WTC11 (cell line): ENCODE data around the gene GOLGA7B. TPM values are rescaled to one million over a fixed set of nuclear protein-coding genes. Genes with fewer than 3 reads are reported as not detected.

ENCODE experiments used
- ATAC-seq: fragments of 200-7000 bp; cut with Tn5 transposase; 2 replicates; pipeline ENCODE4 v1.10.0; 2021; ENCODE audit warnings: mild to moderate bottlenecking, moderate library complexity
- CTCF ChIA-PET: fragments of 300-600 bp; sonication (Branson Sonifier 250); formaldehyde crosslinking; loops from one replicate; lab custom pipeline; 2021; ENCODE audit warnings: antibody characterized with exemption; lab: Charles Lee
- POLR2A ChIA-PET: fragments of 350-600 bp; sonication (Branson Sonifier 250); formaldehyde crosslinking; loops from one replicate; lab custom pipeline; 2021; ENCODE audit warnings: antibody characterized with exemption; lab: Charles Lee
- DNase-seq: peaks from one replicate; pipeline ENCODE4 v3.0.0; 2021; ENCODE audit warnings: low spot score
- H3K27ac Mint-ChIP-seq: 2 replicates; pipeline ENCODE4 v1.8.0; 2021; ENCODE audit warnings: mixed read lengths
- H3K27me3 Mint-ChIP-seq: 2 replicates; pipeline ENCODE4 v1.8.0; 2021; ENCODE audit warnings: low read depth, mild to moderate bottlenecking, moderate library complexity, mixed read lengths
- H3K36me3 Mint-ChIP-seq: 2 replicates; pipeline ENCODE4 v1.8.0; 2021; ENCODE audit warnings: mixed read lengths
- H3K4me1 Mint-ChIP-seq: 2 replicates; pipeline ENCODE4 v1.8.0; 2022; ENCODE audit warnings: mixed read lengths
- H3K4me3 Mint-ChIP-seq: 2 replicates; pipeline ENCODE4 v1.8.0; 2021; ENCODE audit warnings: mild to moderate bottlenecking, moderate library complexity, mixed read lengths
- H3K9me3 Mint-ChIP-seq: 2 replicates; pipeline ENCODE4 v1.8.0; 2021; ENCODE audit warnings: mixed read lengths
- AR ChIP-seq: fragments of 250-450 bp; sonication (Bioruptor Pico); IDR thresholded peaks from 2 replicates; pipeline ENCODE4 v1.9.0; 2021; ENCODE audit warnings: mild to moderate bottlenecking
- ATF1 ChIP-seq: sonication (generic); formaldehyde crosslinking; IDR thresholded peaks from 2 replicates; pipeline ENCODE4 v1.8.1; 2023; ENCODE audit warnings: mild to moderate bottlenecking, moderate library complexity, missing genetic modification reagents
- CBFB ChIP-seq: sonication (generic); formaldehyde crosslinking; IDR thresholded peaks from 2 replicates; pipeline ENCODE4 v1.8.1; 2022; ENCODE audit warnings: mild to moderate bottlenecking, low read depth, missing genetic modification reagents
- CREM ChIP-seq: sonication (generic); formaldehyde crosslinking; IDR thresholded peaks from 2 replicates; pipeline ENCODE4 v1.8.1; 2022; ENCODE audit warnings: mild to moderate bottlenecking, missing genetic modification reagents, moderate library complexity
- FOXK1 ChIP-seq: sonication (generic); formaldehyde crosslinking; IDR thresholded peaks from 2 replicates; pipeline ENCODE4 v1.8.0; 2022; ENCODE audit warnings: mild to moderate bottlenecking, moderate library complexity, missing genetic modification reagents
- FOXP1 ChIP-seq: sonication (generic); formaldehyde crosslinking; IDR thresholded peaks from 2 replicates; pipeline ENCODE4 v1.8.0; 2022; ENCODE audit warnings: missing genetic modification reagents, mild to moderate bottlenecking, moderate library complexity, borderline replicate concordance
- GABPB1 ChIP-seq: sonication (generic); formaldehyde crosslinking; IDR thresholded peaks from 2 replicates; pipeline ENCODE4 v1.8.1; 2023; ENCODE audit warnings: mild to moderate bottlenecking, missing genetic modification reagents
- KAT7 ChIP-seq: sonication (generic); formaldehyde crosslinking; IDR thresholded peaks from 2 replicates; pipeline ENCODE4 v1.8.1; 2023; ENCODE audit warnings: missing genetic modification reagents, mild to moderate bottlenecking, borderline replicate concordance
- MXD4 ChIP-seq: fragments of 250-450 bp; sonication (Bioruptor Pico); IDR thresholded peaks from 2 replicates; pipeline ENCODE4 v1.8.0; 2021; ENCODE audit warnings: mild to moderate bottlenecking, moderate library complexity, borderline replicate concordance
- MYBL2 ChIP-seq: sonication (generic); formaldehyde crosslinking; IDR thresholded peaks from 2 replicates; pipeline ENCODE4 v1.8.1; 2023; ENCODE audit warnings: mild to moderate bottlenecking, moderate library complexity, missing genetic modification reagents
- OVOL2 ChIP-seq: fragments of 250-450 bp; sonication (Bioruptor Pico); IDR thresholded peaks from 2 replicates; pipeline ENCODE4 v1.9.0; 2021; ENCODE audit warnings: mild to moderate bottlenecking, borderline replicate concordance
- PRRX2 ChIP-seq: fragments of 250-450 bp; sonication (Bioruptor Pico); IDR thresholded peaks from 2 replicates; pipeline ENCODE4 v1.8.0; 2021; ENCODE audit warnings: mild to moderate bottlenecking
- SMAD4 ChIP-seq: sonication (generic); formaldehyde crosslinking; IDR thresholded peaks from 2 replicates; pipeline ENCODE4 v1.8.0; 2022; ENCODE audit warnings: mild to moderate bottlenecking, missing genetic modification reagents
- SP1 ChIP-seq: sonication (generic); formaldehyde crosslinking; conservative IDR thresholded peaks from 2 replicates; pipeline ENCODE4 v1.8.1; 2022; ENCODE audit warnings: missing genetic modification reagents
- TCF7 ChIP-seq: sonication (generic); formaldehyde crosslinking; IDR thresholded peaks from 2 replicates; pipeline ENCODE4 v1.8.0; 2022; ENCODE audit warnings: mild to moderate bottlenecking, low read depth, missing genetic modification reagents, moderate library complexity
- ZMAT4 ChIP-seq: fragments of 250-450 bp; sonication (Bioruptor Pico); IDR thresholded peaks from 2 replicates; pipeline ENCODE4 v1.9.0; 2021; ENCODE audit warnings: mild to moderate bottlenecking
- ZNF138 ChIP-seq: sonication (generic); formaldehyde crosslinking; conservative IDR thresholded peaks from 2 replicates; pipeline ENCODE4 v1.8.1; 2022; ENCODE audit warnings: mild to moderate bottlenecking, moderate library complexity, missing genetic modification reagents
- ZNF232 ChIP-seq: sonication (generic); formaldehyde crosslinking; IDR thresholded peaks from 2 replicates; pipeline ENCODE4 v1.8.0; 2022; ENCODE audit warnings: mild to moderate bottlenecking, missing genetic modification reagents
- ZNF317 ChIP-seq: sonication (generic); formaldehyde crosslinking; IDR thresholded peaks from 2 replicates; pipeline ENCODE4 v1.8.1; 2023; ENCODE audit warnings: low read depth, mild to moderate bottlenecking, moderate library complexity, missing genetic modification reagents, borderline replicate concordance
- ZNF416 ChIP-seq: fragments of 250-450 bp; sonication (Bioruptor Pico); IDR thresholded peaks from 2 replicates; pipeline ENCODE4 v1.9.0; 2021; ENCODE audit warnings: mild to moderate bottlenecking, inconsistent platforms
- total RNA-seq: library from RNA; stranded (reverse); gene quantifications from 3 replicates; pipeline ENCODE4 v1.2.3, GENCODE V29; 2021
- TF ChIP-seq, protein P1 (sequence below): sonication (generic); formaldehyde crosslinking; IDR thresholded peaks from 2 replicates; pipeline ENCODE4 v1.8.1; 2022; ENCODE audit warnings: missing genetic modification reagents, borderline replicate concordance
- TF ChIP-seq, protein P2 (sequence below): sonication (generic); formaldehyde crosslinking; IDR thresholded peaks from 2 replicates; pipeline ENCODE4 v1.8.1; 2023; ENCODE audit warnings: mild to moderate bottlenecking, missing genetic modification reagents, moderate library complexity
- TF ChIP-seq, protein P3 (sequence below): fragments of 250-450 bp; sonication (Bioruptor Pico); conservative IDR thresholded peaks from 2 replicates; pipeline ENCODE4 v1.9.0; 2021; ENCODE audit warnings: mild to moderate bottlenecking
- TF ChIP-seq, protein P4 (sequence below): sonication (generic); formaldehyde crosslinking; IDR thresholded peaks from 2 replicates; pipeline ENCODE4 v1.8.1; 2023; ENCODE audit warnings: mild to moderate bottlenecking, missing genetic modification reagents

Gene GOLGA7B
- total RNA-seq, 1 experiment from 2014 or later = 0.24 TPM

DNA sequence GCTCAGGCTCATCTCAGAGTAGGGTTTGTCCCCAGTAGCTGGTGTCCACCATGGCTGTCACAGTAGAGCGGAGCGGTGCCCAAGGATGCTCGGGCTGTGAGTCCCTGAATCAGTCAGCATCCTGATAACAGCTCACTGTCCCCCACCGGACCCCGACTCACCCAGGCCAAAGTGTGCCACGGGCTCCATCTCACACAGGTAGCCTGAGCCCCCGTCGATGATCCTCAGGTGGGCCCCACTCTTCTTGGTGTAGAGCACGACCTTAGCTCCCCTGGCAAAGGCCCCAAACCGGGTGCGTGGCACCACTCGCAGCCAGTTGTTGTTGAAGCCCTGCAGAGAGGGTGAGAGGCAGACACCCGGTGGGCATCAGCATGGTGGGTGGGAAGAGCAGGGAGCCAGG is 45.4 kb downstream of the GOLGA7B start:
- ChIA-PET CTCF (no interaction called here), POLR2A (no interaction called here)
- no peaks in the 10 kb centered on the region for H3K27me3 Mint-ChIP-seq
- H3K4me3 Mint-ChIP-seq = no peak overlapping the region
- H3K36me3 Mint-ChIP-seq = no peaks in the 10 kb centered on the region
- H3K27ac Mint-ChIP-seq = no peak overlapping the region
- peaks cover 8% of the 10 kb centered on the region for H3K4me1 Mint-ChIP-seq
- ATAC-seq = no peak
- no peak for TF ChIP-seq ZNF232 (CRISPR knock-in tag)
- no peak for DNase-seq
- H3K9me3 Mint-ChIP-seq = no peaks in the 10 kb centered on the region

- POLR2A ChIA-PET = no interaction called here
- CTCF ChIA-PET = no interaction called here
- DNase-seq (no peak), ATAC-seq (no peak)
- Mint-ChIP-seq H3K4me1 (peaks cover 6% of the 10 kb centered on the region; the same call in 1 of the 2 replicates), H3K36me3 (no peaks in the 10 kb centered on the region), H3K27me3 (no peaks in the 10 kb centered on the region), H3K27ac (no peak overlapping the region), H3K4me3 (no peak overlapping the region), H3K9me3 (no peaks in the 10 kb centered on the region)
- TF ChIP-seq CREM (CRISPR knock-in tag) (no peak), ZNF138 (no peak), KAT7 (CRISPR knock-in tag) (no peak), FOXK1 (CRISPR knock-in tag) (no peak), MYBL2 (no peak)
- TF ChIP-seq, protein P1, sequence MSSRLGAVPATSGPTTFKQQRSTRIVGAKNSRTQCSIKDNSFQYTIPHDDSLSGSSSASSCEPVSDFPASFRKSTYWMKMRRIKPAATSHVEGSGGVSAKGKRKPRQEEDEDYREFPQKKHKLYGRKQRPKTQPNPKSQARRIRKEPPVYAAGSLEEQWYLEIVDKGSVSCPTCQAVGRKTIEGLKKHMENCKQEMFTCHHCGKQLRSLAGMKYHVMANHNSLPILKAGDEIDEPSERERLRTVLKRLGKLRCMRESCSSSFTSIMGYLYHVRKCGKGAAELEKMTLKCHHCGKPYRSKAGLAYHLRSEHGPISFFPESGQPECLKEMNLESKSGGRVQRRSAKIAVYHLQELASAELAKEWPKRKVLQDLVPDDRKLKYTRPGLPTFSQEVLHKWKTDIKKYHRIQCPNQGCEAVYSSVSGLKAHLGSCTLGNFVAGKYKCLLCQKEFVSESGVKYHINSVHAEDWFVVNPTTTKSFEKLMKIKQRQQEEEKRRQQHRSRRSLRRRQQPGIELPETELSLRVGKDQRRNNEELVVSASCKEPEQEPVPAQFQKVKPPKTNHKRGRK (CRISPR knock-in tag) = no peak
Measured at GRCh38 chr10:97895915-97896314, 46.3 kb downstream of the GOLGA7B start.

DNA sequence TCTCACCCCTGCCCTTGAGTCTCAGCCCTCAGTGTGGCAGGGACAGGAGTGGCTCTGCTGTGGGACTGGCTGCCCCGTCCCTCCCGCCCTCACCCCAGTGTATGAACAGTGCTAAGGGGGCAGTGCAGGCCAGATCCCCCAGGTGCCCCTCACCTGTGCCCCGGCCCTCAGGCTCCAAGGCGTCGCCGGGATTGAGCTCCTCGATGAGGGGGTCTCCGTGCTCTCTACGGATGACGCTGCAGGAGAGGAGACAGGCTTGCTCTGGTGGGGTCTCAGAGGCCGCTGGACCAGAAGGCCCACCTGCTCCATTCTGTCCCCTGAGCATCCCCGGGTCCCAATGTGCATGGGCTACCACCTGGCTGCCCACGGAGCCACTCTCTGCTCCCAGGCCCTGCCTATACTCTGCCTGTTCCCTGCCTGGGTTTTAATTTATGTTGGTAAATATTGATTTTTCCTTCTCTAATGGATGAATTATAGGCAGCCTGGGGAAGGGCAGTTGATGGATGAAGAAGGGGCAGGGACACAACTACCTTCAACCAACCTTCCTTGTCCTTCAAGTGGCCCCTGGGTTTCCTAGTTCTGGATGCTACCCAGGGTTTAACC is 47.2 kb downstream of the GOLGA7B start:
- no peak for DNase-seq
- ATAC-seq = no peak
- Mint-ChIP-seq H3K4me3 (no peak overlapping the region), H3K27ac (no peak overlapping the region), H3K27me3 (no peaks in the 10 kb centered on the region), H3K9me3 (no peaks in the 10 kb centered on the region), H3K4me1 (0 out of 2 replicates have a peak, but pooled peaks cover 3% of the 10 kb centered on the region), H3K36me3 (no peaks in the 10 kb centered on the region)
- CTCF ChIA-PET = interaction anchor here (1.3 to 1.6 kb wide), 2 partner anchors 8 to 145 kb away, joined by 5 to 6 read pairs; no protein-coding TSS in a partner anchor
- POLR2A ChIA-PET = no interaction called here
- TF ChIP-seq FOXP1 (no peak), ZNF138 (no peak), GABPB1 (CRISPR knock-in tag) (no peak), ATF1 (CRISPR knock-in tag) (no peak), TCF7 (CRISPR knock-in tag) (no peak), OVOL2 (CRISPR knock-in tag) (no peak), MXD4 (no peak), SMAD4 (CRISPR knock-in tag) (no peak), SP1 (CRISPR knock-in tag) (no peak), ZNF416 (CRISPR knock-in tag) (no peak), CBFB (CRISPR knock-in tag) (no peak), AR (CRISPR knock-in tag) (no peak), ZMAT4 (CRISPR knock-in tag) (no peak), ZNF317 (CRISPR knock-in tag) (no peak), PRRX2 (CRISPR knock-in tag) (no peak)
- TF ChIP-seq, protein P2, sequence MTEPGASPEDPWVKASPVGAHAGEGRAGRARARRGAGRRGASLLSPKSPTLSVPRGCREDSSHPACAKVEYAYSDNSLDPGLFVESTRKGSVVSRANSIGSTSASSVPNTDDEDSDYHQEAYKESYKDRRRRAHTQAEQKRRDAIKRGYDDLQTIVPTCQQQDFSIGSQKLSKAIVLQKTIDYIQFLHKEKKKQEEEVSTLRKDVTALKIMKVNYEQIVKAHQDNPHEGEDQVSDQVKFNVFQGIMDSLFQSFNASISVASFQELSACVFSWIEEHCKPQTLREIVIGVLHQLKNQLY = no peak
- TF ChIP-seq, protein P3, sequence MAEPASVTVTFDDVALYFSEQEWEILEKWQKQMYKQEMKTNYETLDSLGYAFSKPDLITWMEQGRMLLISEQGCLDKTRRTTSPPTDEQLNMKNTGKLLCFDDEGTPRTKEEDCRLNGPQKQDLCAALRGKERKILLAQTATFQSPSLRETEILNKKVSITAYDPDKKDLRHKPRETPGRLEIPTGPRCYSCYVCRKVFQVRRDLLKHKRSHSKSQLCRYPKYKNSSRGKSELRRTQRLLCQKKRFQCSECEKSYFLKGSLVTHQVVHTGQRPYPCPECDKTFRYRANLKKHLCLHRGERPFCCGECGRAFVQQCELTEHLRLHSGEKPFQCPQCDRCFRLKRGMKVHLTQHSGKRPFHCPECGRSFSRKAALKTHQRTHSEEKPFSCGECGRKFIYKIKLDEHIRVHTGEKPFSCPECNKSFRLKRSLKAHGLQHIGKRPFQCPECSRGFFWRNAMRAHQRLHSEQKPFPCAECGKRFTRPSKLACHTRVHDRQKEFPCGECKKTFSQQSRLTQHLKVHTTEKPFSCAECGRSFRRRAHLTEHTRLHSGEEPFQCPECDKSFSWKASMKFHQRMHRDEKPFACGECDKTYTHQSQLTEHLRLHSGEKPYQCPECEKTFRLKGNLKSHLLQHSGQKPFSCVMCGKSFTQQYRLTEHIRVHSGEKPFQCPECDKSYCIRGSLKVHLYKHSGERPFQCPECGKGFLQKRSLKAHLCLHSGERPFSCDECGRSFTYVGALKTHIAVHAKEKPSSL = no peak
- TF ChIP-seq, protein P4, sequence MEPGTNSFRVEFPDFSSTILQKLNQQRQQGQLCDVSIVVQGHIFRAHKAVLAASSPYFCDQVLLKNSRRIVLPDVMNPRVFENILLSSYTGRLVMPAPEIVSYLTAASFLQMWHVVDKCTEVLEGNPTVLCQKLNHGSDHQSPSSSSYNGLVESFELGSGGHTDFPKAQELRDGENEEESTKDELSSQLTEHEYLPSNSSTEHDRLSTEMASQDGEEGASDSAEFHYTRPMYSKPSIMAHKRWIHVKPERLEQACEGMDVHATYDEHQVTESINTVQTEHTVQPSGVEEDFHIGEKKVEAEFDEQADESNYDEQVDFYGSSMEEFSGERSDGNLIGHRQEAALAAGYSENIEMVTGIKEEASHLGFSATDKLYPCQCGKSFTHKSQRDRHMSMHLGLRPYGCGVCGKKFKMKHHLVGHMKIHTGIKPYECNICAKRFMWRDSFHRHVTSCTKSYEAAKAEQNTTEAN (CRISPR knock-in tag) = no peak
